NCI-H2171 treated with DMSO at 0.1 percent for 48 hours (cell line): ENCODE results near the gene NDUFAF3.

ENCODE experiments used
- DNase-seq: peaks from one replicate; lab custom pipeline; 2025; lab: John Stamatoyannopoulos, UW

Gene NDUFAF3

GRCh38 chr3:49021813-49022687 is at the start of gene NDUFAF3:
Gene NDUFAF3, plus strand, starts transcription at chr3:49022121. Its CDS starts 24 bp downstream, at chr3:49022145.
- peak; percentile 94 for DNase-seq

- DNase-seq: no peak
Observed at GRCh38 chr3:48974076-48974864, 47.7 kb upstream of the NDUFAF3 start.

- no peak for DNase-seq
Observed at GRCh38 chr3:48979451-48979850, 42.5 kb upstream of the NDUFAF3 start.

GRCh38 chr3:48980295-48980694 is 41.6 kb upstream of the NDUFAF3 start:
- no peak for DNase-seq

GRCh38 chr3:48982016-48982415 is 39.9 kb upstream of the NDUFAF3 start:
- DNase-seq: no peak

GRCh38 chr3:48982686-48983085 is 39.2 kb upstream of the NDUFAF3 start:
- DNase-seq: no peak

GRCh38 chr3:48983096-48983495 is 38.8 kb upstream of the NDUFAF3 start:
- DNase-seq: no peak

- no peak for DNase-seq
Observed at GRCh38 chr3:48984663-48985062, 37.3 kb upstream of the NDUFAF3 start.

- no peak for DNase-seq
Observed at GRCh38 chr3:48985831-48986376, 36.0 kb upstream of the NDUFAF3 start.

- peak; percentile 60 for DNase-seq
Observed at GRCh38 chr3:48989126-48989795, 32.7 kb upstream of the NDUFAF3 start.

- DNase-seq: peak; percentile 62
Observed at GRCh38 chr3:48989796-48990635, 31.9 kb upstream of the NDUFAF3 start, which contains the start of gene P4HTM. Gene P4HTM, plus strand, starts transcription at chr3:48990241. Its CDS starts 16 bp downstream, at chr3:48990257.

GRCh38 chr3:48990636-48991469 is 31.1 kb upstream of the NDUFAF3 start:
- DNase-seq: peak; percentile 2

GRCh38 chr3:48991851-48992545 is 29.9 kb upstream of the NDUFAF3 start:
- no peak for DNase-seq

GRCh38 chr3:48993834-48994233 is 28.1 kb upstream of the NDUFAF3 start:
- DNase-seq: no peak

- no peak for DNase-seq
Observed at GRCh38 chr3:48996640-48997039, 25.3 kb upstream of the NDUFAF3 start.

GRCh38 chr3:48997102-48997635 is 24.8 kb upstream of the NDUFAF3 start:
- no peak for DNase-seq

GRCh38 chr3:48997714-48998637 is 23.9 kb upstream of the NDUFAF3 start:
- DNase-seq: no peak
